HUES64 (cell line): ENCODE results near the gene ZNF606.
"Not testable (repeated sequence)": the region's sequence is repeated elsewhere in the genome, so short reads cannot be mapped to it uniquely, and the experiment has no call there.

Source experiments
- H3K27ac ChIP-seq: 2 replicates; pipeline ENCODE4 v1.7.0; 2013; ENCODE audit warnings: low read depth, low read length, inconsistent platforms
- H3K27me3 ChIP-seq: 2 replicates; pipeline ENCODE4 v1.6.1; 2013; ENCODE audit warnings: mild to moderate bottlenecking, low read length; ENCODE audit not compliant: insufficient read depth
- H3K36me3 ChIP-seq: 2 replicates; pipeline ENCODE4 v1.6.1; 2013; ENCODE audit warnings: mild to moderate bottlenecking, low read length; ENCODE audit not compliant: insufficient read depth
- H3K4me1 ChIP-seq: 2 replicates; pipeline ENCODE4 v1.6.1; 2013; ENCODE audit warnings: mild to moderate bottlenecking, low read length, moderate library complexity; ENCODE audit not compliant: insufficient read depth
- H3K4me3 ChIP-seq: 2 replicates; pipeline ENCODE4 v1.5.1; 2013; ENCODE audit warnings: mild to moderate bottlenecking, low read length, moderate library complexity
- H3K9ac ChIP-seq: 2 replicates; pipeline ENCODE4 v1.6.1; 2013; ENCODE audit warnings: mild to moderate bottlenecking, low read depth, low read length
- H3K9me3 ChIP-seq: 2 replicates; pipeline ENCODE4 v1.6.1; 2013; ENCODE audit warnings: low read depth, low read length; ENCODE audit not compliant: insufficient read depth
- WGBS: fragments of 150-250, 120-280 bp; methylation state at CpG from one replicate; pipeline ENCODE4 v1.1.7; 2013; ENCODE audit warnings: missing lambda C conversion rate; 5-methylcytosine and 5-hydroxymethylcytosine counted together

The ZNF606 gene

DNA sequence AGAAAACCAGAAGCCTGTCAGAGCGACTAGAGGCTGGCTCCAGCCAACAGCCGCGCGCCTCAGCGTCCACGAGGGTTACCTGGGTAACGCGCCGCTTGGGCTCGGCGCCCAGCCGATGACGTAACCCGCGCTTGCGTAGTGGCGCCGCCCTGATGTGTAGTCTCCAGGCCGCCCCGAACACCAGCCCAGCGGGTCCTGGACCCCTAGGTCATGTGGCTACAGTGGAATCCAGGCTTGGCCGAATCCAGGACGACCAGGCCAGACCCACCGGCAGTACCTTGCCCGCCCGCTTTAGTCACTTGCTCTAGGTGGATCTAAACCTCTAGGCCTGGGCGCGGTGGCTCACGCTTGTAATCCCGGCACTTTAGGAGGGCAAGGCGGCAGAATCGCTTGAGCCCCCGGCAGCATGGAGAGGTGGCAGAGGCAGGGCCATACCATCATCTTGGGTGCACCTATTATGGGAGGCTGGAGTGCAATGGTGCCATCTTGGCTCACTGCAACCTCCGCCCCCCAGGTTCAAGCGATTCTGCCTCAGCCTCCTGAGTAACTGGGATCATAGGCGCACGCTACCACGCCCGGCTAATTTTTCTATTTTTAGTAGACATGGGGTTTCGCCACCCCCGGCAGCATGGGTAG is 7.2 kb upstream of the ZNF606 start:
- Histone ChIP-seq H3K27me3 (no peaks in the 10 kb centered on the region), H3K36me3 (peaks cover 28% of the 10 kb centered on the region), H3K9me3 (peaks cover 42% of the 10 kb centered on the region; the same call in 1 of the 2 replicates), H3K4me1 (no peaks in the 10 kb centered on the region), H3K9ac (no peak overlapping the region), H3K27ac (no peak overlapping the region), H3K4me3 (peak overlapping the region; percentile 45)
- 97% methylated on average over 41 of the region's 41 CpGs for WGBS

DNA sequence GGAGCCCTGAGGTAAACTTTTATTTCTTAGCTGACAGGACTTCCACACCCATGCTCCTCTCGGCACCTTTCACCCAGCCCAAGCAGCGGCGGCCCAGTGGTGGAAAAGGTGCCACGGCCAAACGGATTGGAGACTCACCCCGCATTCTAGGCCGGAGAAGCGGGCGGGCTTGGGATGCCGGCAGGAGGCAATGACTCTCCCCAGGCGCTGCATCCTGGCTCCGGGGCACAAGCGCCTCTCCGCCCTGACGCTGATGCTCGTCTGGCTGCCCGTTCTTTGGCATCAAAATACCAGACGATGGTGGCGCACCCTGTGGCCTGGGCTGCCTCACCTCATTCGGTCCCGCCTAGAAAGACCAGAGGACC is 6.7 kb upstream of the ZNF606 start:
- peak overlapping the region; percentile 45 for H3K4me3 ChIP-seq
- no peak overlapping the region for H3K27ac ChIP-seq
- 93% methylated on average over 21 of the region's 21 CpGs for WGBS
- H3K4me1 ChIP-seq = no peaks in the 10 kb centered on the region
- peaks cover 47% of the 10 kb centered on the region; the same call in 1 of the 2 replicates for H3K9me3 ChIP-seq
- no peaks in the 10 kb centered on the region for H3K27me3 ChIP-seq
- no peak overlapping the region for H3K9ac ChIP-seq
- peaks cover 33% of the 10 kb centered on the region for H3K36me3 ChIP-seq

DNA sequence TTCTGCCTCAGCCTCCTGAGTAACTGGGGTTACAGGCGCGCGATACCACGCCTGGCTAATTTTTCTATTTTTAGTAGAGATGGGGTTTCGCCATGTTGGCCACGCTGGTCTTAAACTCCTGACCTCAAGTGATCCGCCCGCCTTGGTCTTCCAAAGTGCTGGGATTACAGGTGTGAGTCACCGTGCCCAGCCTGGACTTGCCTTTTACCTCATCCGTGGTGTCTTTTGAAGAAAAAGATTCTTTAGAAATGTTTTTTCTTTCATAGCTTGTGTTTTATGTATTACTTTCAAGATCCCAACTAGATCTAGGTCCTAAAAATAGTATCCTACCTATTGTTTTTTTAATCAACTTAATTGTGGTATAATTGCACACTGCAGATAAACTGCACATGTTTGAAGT is 6.3 kb upstream of the ZNF606 start:
- WGBS = 95% methylated on average over 10 of the region's 10 CpGs
- H3K9ac ChIP-seq, H3K27me3 ChIP-seq, H3K27ac ChIP-seq, H3K4me1 ChIP-seq: not testable (repeated sequence)
- H3K36me3 ChIP-seq = peaks cover 37% of the 10 kb centered on the region
- H3K9me3 ChIP-seq = peaks cover 51% of the 10 kb centered on the region; the same call in 1 of the 2 replicates
- peak overlapping the region; percentile 45 for H3K4me3 ChIP-seq

DNA sequence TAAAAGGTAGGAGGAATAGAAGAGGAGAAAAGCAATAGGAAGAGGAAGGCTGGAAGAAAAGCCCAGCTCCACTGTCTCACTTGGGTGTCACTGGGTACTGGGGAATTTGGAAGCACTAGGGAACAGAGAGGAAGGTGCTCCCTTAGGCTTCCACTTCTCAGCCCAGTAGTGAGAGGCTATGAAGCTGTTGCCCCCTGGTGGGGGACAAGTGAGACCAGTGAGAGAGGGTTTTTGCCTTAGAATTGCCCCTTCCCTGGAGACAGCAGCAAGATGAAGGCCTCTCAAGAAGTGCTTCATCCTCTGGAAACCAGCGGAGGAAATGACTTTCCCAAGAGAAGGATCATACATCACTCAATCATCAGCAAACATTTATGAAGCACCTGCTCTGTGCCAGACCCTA is 4.7 kb upstream of the ZNF606 start:
- Histone ChIP-seq H3K27ac (no peak overlapping the region), H3K9me3 (peaks cover 55% of the 10 kb centered on the region; the same call in 1 of the 2 replicates), H3K4me1 (no peaks in the 10 kb centered on the region), H3K27me3 (no peaks in the 10 kb centered on the region), H3K36me3 (peaks cover 40% of the 10 kb centered on the region), H3K9ac (no peak overlapping the region), H3K4me3 (no peak overlapping the region)
- 97% methylated on average over 1 of the region's 1 CpG for WGBS

DNA sequence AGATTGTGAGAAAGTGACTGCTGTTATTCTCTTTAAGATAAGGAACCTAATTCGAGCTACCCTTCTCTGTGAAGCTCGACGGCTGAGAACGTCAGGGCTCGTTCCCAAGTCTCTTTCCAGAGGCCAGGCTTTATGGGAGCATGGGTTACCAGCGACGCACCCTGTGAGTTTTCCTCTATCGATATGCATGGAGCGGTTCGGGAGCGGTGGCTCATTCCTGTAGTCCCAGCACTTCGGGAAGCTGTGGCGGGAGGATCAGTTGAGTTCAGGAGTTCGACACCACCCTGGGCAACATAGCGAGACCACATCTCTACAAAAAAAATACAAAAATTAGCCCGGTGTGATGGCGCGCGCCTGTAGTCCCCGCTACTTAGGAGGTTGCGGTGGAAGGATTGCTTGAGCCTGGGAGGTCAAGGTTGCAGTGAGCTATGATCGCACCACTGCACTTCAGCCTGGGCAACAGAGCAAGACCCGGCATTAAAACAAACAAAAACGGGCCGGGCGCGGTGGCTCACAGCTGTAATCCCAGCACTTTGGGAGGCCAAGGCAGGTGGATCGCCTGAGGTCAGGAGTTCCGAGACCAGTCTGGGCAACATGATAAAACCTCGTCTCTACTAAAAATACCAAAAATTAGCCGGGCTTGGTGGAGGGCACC is 681 bp upstream of the ZNF606 start:
- peaks cover 68% of the 10 kb centered on the region for H3K36me3 ChIP-seq

DNA sequence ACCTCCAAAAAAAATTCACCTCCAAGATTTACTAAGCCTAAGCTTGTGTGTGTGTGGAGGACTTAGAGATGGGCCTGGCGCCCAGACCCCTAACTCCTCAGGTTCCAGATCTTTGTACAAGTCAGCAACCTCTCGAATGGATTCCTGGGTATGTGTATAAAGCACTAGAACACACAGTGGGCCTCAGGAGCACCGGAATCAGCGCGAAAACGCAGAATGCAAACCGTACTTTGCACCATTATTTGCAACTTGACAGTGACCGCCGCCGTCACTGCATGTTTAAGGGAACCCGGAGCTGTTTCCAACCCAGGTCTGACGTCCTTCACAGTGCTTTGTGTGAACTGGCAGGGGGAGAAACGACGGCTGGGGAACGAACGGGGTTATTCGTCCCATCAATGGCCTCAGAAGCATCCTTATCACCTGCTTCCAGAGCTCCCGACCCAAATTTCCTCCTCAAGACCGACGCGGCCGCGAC is 688 bp downstream of the ZNF606 start:
- H3K27me3 ChIP-seq = no peaks in the 10 kb centered on the region
- peaks cover 75% of the 10 kb centered on the region for H3K36me3 ChIP-seq
- peaks cover 41% of the 10 kb centered on the region; the same call in 1 of the 2 replicates for H3K9me3 ChIP-seq
- WGBS = 4% methylated on average over 22 of the region's 23 CpGs
- H3K4me1 ChIP-seq = peaks cover 13% of the 10 kb centered on the region; the same call in 1 of the 2 replicates
- H3K9ac ChIP-seq = peak overlapping the region; percentile 99
- peak overlapping the region; percentile 95 for H3K27ac ChIP-seq
- H3K4me3 ChIP-seq = peak overlapping the region; percentile 100

More for the DNA sequence above, 681 bp upstream of the ZNF606 start:
- H3K9me3 ChIP-seq = peaks cover 46% of the 10 kb centered on the region; the same call in 1 of the 2 replicates
- H3K27ac ChIP-seq = peak overlapping the region; percentile 95
- H3K4me1 ChIP-seq = peaks cover 13% of the 10 kb centered on the region; the same call in 1 of the 2 replicates
- peak overlapping the region; percentile 100 for H3K4me3 ChIP-seq
- peak overlapping the region; percentile 99 for H3K9ac ChIP-seq
- H3K27me3 ChIP-seq = no peaks in the 10 kb centered on the region
- 83% methylated on average over 31 of the region's 31 CpGs for WGBS

DNA sequence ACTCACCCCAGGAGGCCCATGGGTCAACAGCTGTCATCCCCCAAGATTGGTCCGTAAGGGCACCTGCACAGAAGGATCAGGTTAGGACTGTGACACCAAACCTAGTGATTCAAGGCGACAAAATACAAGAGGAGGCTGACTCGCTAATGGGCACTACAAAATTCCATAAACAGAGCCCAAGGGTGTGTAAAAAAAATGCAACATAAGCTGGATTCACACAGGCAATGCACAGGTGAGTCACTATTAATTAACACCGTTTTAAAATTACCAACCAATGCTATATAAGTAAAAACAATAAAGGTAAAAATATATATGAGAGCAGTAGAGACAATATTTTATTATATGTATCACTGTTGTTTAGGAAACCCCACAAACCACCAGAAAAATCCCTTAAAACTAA is 1.9 kb downstream of the ZNF606 start:
- peak overlapping the region; percentile 100 for H3K4me3 ChIP-seq
- H3K27ac ChIP-seq = no peak overlapping the region
- peaks cover 67% of the 10 kb centered on the region for H3K36me3 ChIP-seq
- H3K4me1 ChIP-seq = peaks cover 13% of the 10 kb centered on the region; the same call in 1 of the 2 replicates
- H3K9ac ChIP-seq = no peak overlapping the region
- H3K9me3 ChIP-seq = peaks cover 38% of the 10 kb centered on the region; the same call in 1 of the 2 replicates
- H3K27me3 ChIP-seq = no peaks in the 10 kb centered on the region
- 94% methylated on average over 3 of the region's 4 CpGs for WGBS

DNA sequence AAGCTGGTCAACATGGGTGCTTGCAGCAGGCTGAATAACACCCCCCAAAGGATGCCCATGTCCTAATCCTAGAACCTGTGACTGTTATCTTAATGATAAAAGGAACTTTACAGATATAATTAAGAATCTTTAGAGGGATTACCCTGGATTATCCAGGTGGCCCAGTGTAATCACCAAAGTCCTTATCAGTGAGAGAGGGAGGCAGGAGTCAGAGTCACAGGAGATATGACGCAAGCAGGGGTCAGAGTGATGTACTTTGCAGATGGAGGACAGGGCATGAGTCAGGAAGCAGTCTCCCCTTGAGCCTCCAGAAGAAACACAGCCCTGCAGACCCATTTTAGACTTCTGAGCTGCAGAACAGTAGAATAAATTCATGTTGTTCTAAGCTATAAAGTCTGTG is 9.8 kb downstream of the ZNF606 start:
- Histone ChIP-seq H3K27me3 (no peaks in the 10 kb centered on the region), H3K4me1 (no peaks in the 10 kb centered on the region), H3K27ac (no peak overlapping the region), H3K4me3 (no peak overlapping the region), H3K36me3 (peaks cover 63% of the 10 kb centered on the region), H3K9me3 (peaks cover 50% of the 10 kb centered on the region), H3K9ac (no peak overlapping the region)
- 84% methylated on average over 1 of the region's 1 CpG for WGBS

DNA sequence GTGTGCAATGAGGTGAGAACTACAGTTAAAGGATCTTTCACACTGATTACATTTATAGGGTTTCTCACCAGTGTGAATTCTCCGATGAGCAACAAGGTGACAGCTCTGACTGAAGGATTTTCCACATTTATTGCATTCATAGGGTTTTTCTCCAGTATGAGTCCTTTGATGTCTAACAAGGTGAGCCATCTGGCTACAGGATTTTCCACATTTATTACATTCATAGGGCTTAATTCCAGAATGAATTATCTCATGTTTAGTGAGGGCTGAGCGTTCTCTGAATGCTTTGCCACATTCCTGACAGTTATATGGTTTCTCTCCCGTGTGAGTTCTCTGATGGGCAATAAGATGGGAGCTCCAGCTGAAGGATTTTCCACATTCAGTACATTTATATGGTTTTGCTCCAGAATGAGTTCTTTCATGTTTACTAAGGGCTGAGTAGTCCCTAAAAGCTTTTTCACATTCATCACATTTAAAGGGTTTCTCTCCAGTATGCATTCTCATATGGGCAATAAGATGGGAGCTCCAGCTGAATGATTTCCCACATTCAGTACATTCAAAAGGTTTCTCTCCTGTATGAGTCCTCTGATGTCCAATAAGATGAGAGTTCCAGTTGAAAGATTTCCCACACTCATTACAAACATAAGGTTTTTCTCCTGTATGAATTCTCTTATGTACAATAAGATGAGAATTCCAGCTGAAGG is 23.9 kb downstream of the ZNF606 start:
- Histone ChIP-seq H3K36me3 (peaks cover 76% of the 10 kb centered on the region), H3K27ac (no peak overlapping the region), H3K4me3 (peak overlapping the region; percentile 19; the same call in 1 of the 2 replicates), H3K27me3 (no peaks in the 10 kb centered on the region), H3K9me3 (peaks cover 97% of the 10 kb centered on the region), H3K9ac (no peak overlapping the region), H3K4me1 (no peaks in the 10 kb centered on the region)
- WGBS = 100% methylated on average over 3 of the region's 3 CpGs

DNA sequence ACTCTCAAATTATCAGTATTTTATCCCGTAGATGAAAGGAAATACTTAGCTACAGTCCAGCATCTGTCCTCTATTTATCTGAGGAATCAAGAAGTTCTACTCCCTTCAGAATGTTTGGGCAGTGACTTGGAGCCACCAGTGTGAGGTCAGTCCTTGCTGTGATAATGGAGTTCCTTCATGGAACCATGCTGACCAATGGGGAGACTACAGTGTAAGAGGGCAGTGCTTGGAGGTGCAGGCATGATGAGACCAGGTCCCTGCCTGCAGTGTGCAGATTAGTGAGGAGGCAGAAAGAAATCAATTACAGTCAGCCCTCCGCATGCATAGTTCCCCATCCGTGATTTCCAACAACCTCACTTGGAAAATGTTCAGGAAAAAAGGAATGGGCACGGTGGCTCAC is 28.2 kb downstream of the ZNF606 start, which contains the start of gene C19orf18:
TSS of gene C19orf18 (minus strand) at position 101 of the 400 bp plus-strand sequence. CDS start 102 bp downstream, outside the sequence.
- Histone ChIP-seq H3K9me3 (peaks cover 90% of the 10 kb centered on the region), H3K4me3 (no peak within 1 kb of the TSS), H3K9ac (no peak within 1 kb of the TSS), H3K27ac (no peak within 1 kb of the TSS), H3K27me3 (no peaks in the 10 kb centered on the region), H3K4me1 (no peaks in the 10 kb centered on the region), H3K36me3 (peaks cover 33% of the 10 kb centered on the region)
- 94% methylated on average over 4 of the region's 4 CpGs for WGBS

DNA sequence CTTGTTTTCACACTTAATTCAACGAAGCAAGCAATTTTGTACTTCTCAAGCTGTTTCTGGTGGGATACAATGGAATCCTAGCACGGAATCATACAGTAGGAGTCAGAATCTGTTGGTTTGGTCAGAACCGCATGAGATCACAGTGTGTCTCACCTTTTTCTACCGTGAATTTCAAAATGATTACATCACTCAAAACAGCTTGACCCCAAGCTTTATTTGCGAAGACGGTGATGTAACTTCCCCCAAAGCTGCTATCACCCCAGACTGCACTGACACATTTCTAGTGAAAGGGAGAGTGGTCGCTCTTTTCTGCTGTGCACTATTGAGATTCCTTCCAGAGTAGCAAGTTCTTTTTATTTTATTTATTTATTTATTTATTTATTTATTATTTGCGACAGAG is 37.9 kb downstream of the ZNF606 start:
- WGBS = 85% methylated on average over 8 of the region's 8 CpGs
- H3K9me3 ChIP-seq = peaks cover 60% of the 10 kb centered on the region
- no peak overlapping the region for H3K4me3 ChIP-seq
- H3K9ac ChIP-seq = no peak overlapping the region
- no peaks in the 10 kb centered on the region for H3K36me3 ChIP-seq
- H3K27ac ChIP-seq = no peak overlapping the region
- H3K4me1 ChIP-seq = no peaks in the 10 kb centered on the region
- no peaks in the 10 kb centered on the region for H3K27me3 ChIP-seq
